ENCODE data around the gene RNF111. TPM values are rescaled to one million over a fixed set of nuclear protein-coding genes. Genes with fewer than 3 reads are reported as not detected.

RNF111 gene
- total and polyA plus RNA-seq, 4 donors = 8.7 to 52.0 (median 19.5) TPM

DNA sequence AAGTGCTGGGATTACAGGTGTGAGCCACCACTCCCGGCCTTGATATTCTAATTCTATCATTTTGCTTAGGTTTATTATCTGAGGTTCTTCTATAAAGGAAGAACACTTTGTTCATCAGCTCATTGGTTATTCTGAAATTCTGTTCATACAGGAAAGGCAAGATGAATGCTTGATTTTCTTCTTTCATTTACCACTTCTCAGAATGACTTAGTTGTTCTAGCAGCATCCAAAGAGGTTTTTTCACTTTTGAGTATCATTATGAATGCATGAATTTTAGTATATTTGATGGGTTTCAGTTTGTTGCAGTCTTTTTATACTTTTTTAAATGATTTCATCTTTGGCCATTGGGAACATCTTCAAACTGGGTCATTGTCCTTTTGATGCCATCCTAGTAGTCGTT lies 51.8 kb downstream of the RNF111 start:
- ATAC-seq (ENCODE audit: insufficient read depth, low FRiP score) = no peak
- no peak overlapping the region for H3K9ac ChIP-seq (ENCODE audit: insufficient read depth in 1 of 2, low read length in 2 of 2)
- H3K9me3 ChIP-seq (ENCODE audit: control insufficient read depth in 4 of 4, insufficient read depth in 3 of 4, low read length in 3 of 4) = no peaks in the 10 kb centered on the region
- H3K27me3 ChIP-seq (ENCODE audit: control insufficient read depth in 3 of 3, insufficient read depth in 3 of 3, low read length in 2 of 3) = no peaks in the 10 kb centered on the region
- WGBS, 2 donors = 61 to 64% methylated on average over 2 of the region's 2 CpGs
- H3K27ac ChIP-seq (ENCODE audit: low read depth in 1 of 2, low read length in 1 of 2) = no peak overlapping the region
- no peak for DNase-seq
- no peak overlapping the region for H3K4me3 ChIP-seq
- H3K36me3 ChIP-seq (ENCODE audit: control insufficient read depth in 4 of 4, insufficient read depth in 4 of 4, low read length in 4 of 4) = peaks cover 0 to 4% (median 1%) of the 10 kb centered on the region in 4 donors
- TF ChIP-seq, protein P1, sequence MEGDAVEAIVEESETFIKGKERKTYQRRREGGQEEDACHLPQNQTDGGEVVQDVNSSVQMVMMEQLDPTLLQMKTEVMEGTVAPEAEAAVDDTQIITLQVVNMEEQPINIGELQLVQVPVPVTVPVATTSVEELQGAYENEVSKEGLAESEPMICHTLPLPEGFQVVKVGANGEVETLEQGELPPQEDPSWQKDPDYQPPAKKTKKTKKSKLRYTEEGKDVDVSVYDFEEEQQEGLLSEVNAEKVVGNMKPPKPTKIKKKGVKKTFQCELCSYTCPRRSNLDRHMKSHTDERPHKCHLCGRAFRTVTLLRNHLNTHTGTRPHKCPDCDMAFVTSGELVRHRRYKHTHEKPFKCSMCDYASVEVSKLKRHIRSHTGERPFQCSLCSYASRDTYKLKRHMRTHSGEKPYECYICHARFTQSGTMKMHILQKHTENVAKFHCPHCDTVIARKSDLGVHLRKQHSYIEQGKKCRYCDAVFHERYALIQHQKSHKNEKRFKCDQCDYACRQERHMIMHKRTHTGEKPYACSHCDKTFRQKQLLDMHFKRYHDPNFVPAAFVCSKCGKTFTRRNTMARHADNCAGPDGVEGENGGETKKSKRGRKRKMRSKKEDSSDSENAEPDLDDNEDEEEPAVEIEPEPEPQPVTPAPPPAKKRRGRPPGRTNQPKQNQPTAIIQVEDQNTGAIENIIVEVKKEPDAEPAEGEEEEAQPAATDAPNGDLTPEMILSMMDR (IDR thresholded peaks at IDR 0.05; ENCODE audit: control extremely low read depth, extremely low read depth) = no peak
- peaks cover 0 to 6% (median 0%) of the 10 kb centered on the region in 5 donors for H3K4me1 ChIP-seq (ENCODE audit: control insufficient read depth in 5 of 5, insufficient read depth in 5 of 5, low read length in 5 of 5)

DNA sequence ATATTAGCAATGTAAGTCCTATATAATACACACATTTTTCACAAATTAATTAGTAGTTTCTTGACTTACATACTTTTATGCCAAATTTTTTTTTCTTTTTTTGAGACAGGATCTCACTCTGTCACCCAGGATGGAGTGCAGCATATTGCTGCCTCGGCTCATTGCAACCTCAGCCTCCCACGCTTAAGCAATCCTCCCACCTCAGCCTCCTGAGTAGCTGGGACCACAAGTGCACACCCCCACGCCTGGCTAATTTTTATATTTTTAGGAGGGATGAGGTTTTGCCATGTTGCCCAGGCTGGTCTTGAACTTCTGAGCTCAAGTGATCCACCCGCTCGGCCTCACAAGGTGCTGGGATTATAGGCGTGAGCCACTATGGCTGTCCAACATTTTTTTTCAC lies 54.6 kb downstream of the RNF111 start:
- H3K27ac ChIP-seq (ENCODE audit: low read depth in 1 of 2, low read length in 1 of 2) = no peak overlapping the region
- H3K9me3 ChIP-seq (ENCODE audit: control insufficient read depth in 4 of 4, insufficient read depth in 3 of 4, low read length in 3 of 4) = no peaks in the 10 kb centered on the region
- peaks cover 0 to 3% (median 0%) of the 10 kb centered on the region in 5 donors for H3K4me1 ChIP-seq (ENCODE audit: control insufficient read depth in 5 of 5, insufficient read depth in 5 of 5, low read length in 5 of 5)
- H3K36me3 ChIP-seq (ENCODE audit: control insufficient read depth in 4 of 4, insufficient read depth in 4 of 4, low read length in 4 of 4) = peaks cover 0 to 4% (median 2%) of the 10 kb centered on the region in 4 donors
- TF ChIP-seq, protein P1 (IDR thresholded peaks at IDR 0.05; ENCODE audit: control extremely low read depth, extremely low read depth) = no peak
- no peak for ATAC-seq (ENCODE audit: insufficient read depth, low FRiP score)
- no peak for DNase-seq
- H3K27me3 ChIP-seq (ENCODE audit: control insufficient read depth in 3 of 3, insufficient read depth in 3 of 3, low read length in 2 of 3) = no peaks in the 10 kb centered on the region
- H3K4me3 ChIP-seq = no peak overlapping the region
- H3K9ac ChIP-seq (ENCODE audit: insufficient read depth in 1 of 2, low read length in 2 of 2) = no peak overlapping the region
- WGBS, 2 donors = 91 to 99% methylated on average over 6 of the region's 6 CpGs

DNA sequence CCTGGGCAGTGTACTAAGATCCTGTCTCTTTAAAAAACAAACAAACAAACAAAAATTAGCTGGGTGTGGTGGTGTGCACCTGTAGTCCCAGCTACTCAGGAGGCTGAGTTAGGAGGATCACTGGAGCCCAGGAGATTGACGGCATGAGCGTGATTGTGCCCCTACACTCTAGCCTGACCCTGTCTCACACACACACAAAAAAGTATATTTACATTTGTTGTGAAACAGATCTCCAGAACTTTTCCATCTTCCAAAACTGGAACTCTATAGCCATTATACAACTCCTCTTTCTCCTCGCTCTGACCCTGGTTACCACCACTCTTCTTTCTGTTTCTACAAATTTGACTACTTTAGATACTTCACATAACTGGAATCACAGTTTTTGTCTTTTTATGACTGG lies 61.4 kb downstream of the RNF111 start:
- TF ChIP-seq, protein P1 (IDR thresholded peaks at IDR 0.05; ENCODE audit: control extremely low read depth, extremely low read depth) = no peak
- Histone ChIP-seq H3K27me3 (ENCODE audit: control insufficient read depth in 3 of 3, insufficient read depth in 3 of 3, low read length in 2 of 3) (no peaks in the 10 kb centered on the region), H3K9me3 (ENCODE audit: control insufficient read depth in 4 of 4, insufficient read depth in 3 of 4, low read length in 3 of 4) (no peaks in the 10 kb centered on the region), H3K36me3 (ENCODE audit: control insufficient read depth in 4 of 4, insufficient read depth in 4 of 4, low read length in 4 of 4) (peaks cover 0 to 13% (median 8%) of the 10 kb centered on the region in 4 donors), H3K9ac (ENCODE audit: insufficient read depth in 1 of 2, low read length in 2 of 2) (no peak overlapping the region), H3K4me3 (no peak overlapping the region), H3K27ac (ENCODE audit: low read depth in 1 of 2, low read length in 1 of 2) (no peak overlapping the region), H3K4me1 (ENCODE audit: control insufficient read depth in 5 of 5, insufficient read depth in 5 of 5, low read length in 5 of 5) (no peaks in the 10 kb centered on the region)
- 97 to 99% methylated on average over 3 of the region's 3 CpGs for WGBS, 2 donors
- no peak for ATAC-seq (ENCODE audit: insufficient read depth, low FRiP score)
- no peak for DNase-seq
